SK-N-SH treated with all-trans-retinoic acid at 6 μM for 48 hours (cell line): ENCODE measurements around the gene MEF2B.

ENCODE experiments used
- ATAC-seq: fragments of 200-7000 bp; cut with Tn5 transposase; 3 replicates; pipeline ENCODE4 v1.9.1; 2020; ENCODE audit warnings: mild to moderate bottlenecking, moderate library complexity
- ARNTL ChIP-seq: fragments of 450-650 bp; formaldehyde crosslinking; IDR thresholded peaks from 2 replicates; pipeline ENCODE4 v1.5.0; 2020; ENCODE audit warnings: low read depth, mild to moderate bottlenecking, moderate library complexity, borderline replicate concordance
- BACH2 ChIP-seq: fragments of 250-450 bp; sonication (Bioruptor Pico); IDR thresholded peaks from 2 replicates; pipeline ENCODE4 v1.9.0; 2021; ENCODE audit warnings: mild to moderate bottlenecking, borderline replicate concordance
- CREB5 ChIP-seq: fragments of 250-450 bp; sonication (Bioruptor Pico); IDR thresholded peaks from 2 replicates; pipeline ENCODE4 v1.5.1; 2020; ENCODE audit warnings: low read depth, mild to moderate bottlenecking, moderate library complexity
- CSDC2 ChIP-seq: fragments of 250-450 bp; sonication (Bioruptor Pico); IDR thresholded peaks from 2 replicates; pipeline ENCODE4 v1.5.0; 2020; ENCODE audit warnings: mild to moderate bottlenecking, moderate library complexity
- ESRRG ChIP-seq: fragments of 250-450 bp; sonication (Bioruptor Pico); IDR thresholded peaks from 2 replicates; pipeline ENCODE4 v1.6.1; 2021; ENCODE audit warnings: mild to moderate bottlenecking
- GLIS3 ChIP-seq: fragments of 250-450 bp; sonication (Bioruptor Pico); IDR thresholded peaks from 2 replicates; pipeline ENCODE4 v1.5.0; 2020; ENCODE audit warnings: mild to moderate bottlenecking, moderate library complexity
- ISL1 ChIP-seq: fragments of 250-450 bp; sonication (Bioruptor Pico); IDR thresholded peaks from 2 replicates; pipeline ENCODE4 v2.1.2; 2022; ENCODE audit warnings: mild to moderate bottlenecking, moderate library complexity
- OSR1 ChIP-seq: fragments of 250-450 bp; sonication (Bioruptor Pico); IDR thresholded peaks from 2 replicates; pipeline ENCODE4 v1.8.0; 2022; ENCODE audit warnings: moderate library complexity, mild to moderate bottlenecking, inconsistent platforms
- PPARA ChIP-seq: fragments of 250-450 bp; sonication (Bioruptor Pico); IDR thresholded peaks from 2 replicates; pipeline ENCODE4 v1.5.0; 2020; ENCODE audit warnings: mild to moderate bottlenecking, borderline replicate concordance
- RARB ChIP-seq: fragments of 250-450 bp; sonication (Bioruptor Pico); IDR thresholded peaks from 2 replicates; pipeline ENCODE4 v1.8.0; 2021; ENCODE audit warnings: mild to moderate bottlenecking, moderate library complexity
- SNAI2 ChIP-seq: fragments of 250-450 bp; sonication (Bioruptor Pico); IDR thresholded peaks from 2 replicates; pipeline ENCODE4 v1.5.0; 2020; ENCODE audit warnings: mild to moderate bottlenecking, moderate library complexity
- TOX ChIP-seq: fragments of 250-450 bp; sonication (Bioruptor Pico); IDR thresholded peaks from 2 replicates; pipeline ENCODE4 v1.8.0; 2021; ENCODE audit warnings: mild to moderate bottlenecking, moderate library complexity, borderline replicate concordance
- ZC3H10 ChIP-seq: fragments of 250-450 bp; sonication (Bioruptor Pico); IDR thresholded peaks from 2 replicates; pipeline ENCODE4 v1.5.1; 2021; ENCODE audit warnings: mild to moderate bottlenecking, moderate library complexity
- ZFP3 ChIP-seq: fragments of 250-450 bp; sonication (Bioruptor Pico); IDR thresholded peaks from 2 replicates; pipeline ENCODE4 v1.5.0; 2020; ENCODE audit warnings: mild to moderate bottlenecking, moderate library complexity
- ZFP30 ChIP-seq: fragments of 450-650 bp; formaldehyde crosslinking; IDR thresholded peaks from 2 replicates; pipeline ENCODE4 v1.5.0; 2022; ENCODE audit warnings: mild to moderate bottlenecking, moderate library complexity
- ZNF565 ChIP-seq: fragments of 450-650 bp; formaldehyde crosslinking; conservative IDR thresholded peaks from 2 replicates; pipeline ENCODE4 v1.5.0; 2020; ENCODE audit warnings: low read depth, mild to moderate bottlenecking, moderate library complexity
- ZNF8 ChIP-seq: fragments of 450-650 bp; formaldehyde crosslinking; IDR thresholded peaks from 2 replicates; pipeline ENCODE4 v1.5.0; 2020; ENCODE audit warnings: mild to moderate bottlenecking, moderate library complexity
- TF ChIP-seq, protein P1 (sequence below): fragments of 250-450 bp; sonication (Bioruptor Pico); IDR thresholded peaks from 2 replicates; pipeline ENCODE4 v1.8.0; 2021; ENCODE audit warnings: low read depth, mild to moderate bottlenecking, moderate library complexity, borderline replicate concordance
- TF ChIP-seq, protein P2 (sequence below): fragments of 250-450 bp; sonication (Bioruptor Pico); IDR thresholded peaks from 2 replicates; pipeline ENCODE4 v1.5.1; 2021; ENCODE audit warnings: mild to moderate bottlenecking, moderate library complexity
- TF ChIP-seq, protein P3 (sequence below): fragments of 250-450 bp; sonication (Bioruptor Pico); IDR thresholded peaks from 2 replicates; pipeline ENCODE4 v1.5.0; 2020; ENCODE audit warnings: mild to moderate bottlenecking, moderate library complexity

MEF2B gene

DNA sequence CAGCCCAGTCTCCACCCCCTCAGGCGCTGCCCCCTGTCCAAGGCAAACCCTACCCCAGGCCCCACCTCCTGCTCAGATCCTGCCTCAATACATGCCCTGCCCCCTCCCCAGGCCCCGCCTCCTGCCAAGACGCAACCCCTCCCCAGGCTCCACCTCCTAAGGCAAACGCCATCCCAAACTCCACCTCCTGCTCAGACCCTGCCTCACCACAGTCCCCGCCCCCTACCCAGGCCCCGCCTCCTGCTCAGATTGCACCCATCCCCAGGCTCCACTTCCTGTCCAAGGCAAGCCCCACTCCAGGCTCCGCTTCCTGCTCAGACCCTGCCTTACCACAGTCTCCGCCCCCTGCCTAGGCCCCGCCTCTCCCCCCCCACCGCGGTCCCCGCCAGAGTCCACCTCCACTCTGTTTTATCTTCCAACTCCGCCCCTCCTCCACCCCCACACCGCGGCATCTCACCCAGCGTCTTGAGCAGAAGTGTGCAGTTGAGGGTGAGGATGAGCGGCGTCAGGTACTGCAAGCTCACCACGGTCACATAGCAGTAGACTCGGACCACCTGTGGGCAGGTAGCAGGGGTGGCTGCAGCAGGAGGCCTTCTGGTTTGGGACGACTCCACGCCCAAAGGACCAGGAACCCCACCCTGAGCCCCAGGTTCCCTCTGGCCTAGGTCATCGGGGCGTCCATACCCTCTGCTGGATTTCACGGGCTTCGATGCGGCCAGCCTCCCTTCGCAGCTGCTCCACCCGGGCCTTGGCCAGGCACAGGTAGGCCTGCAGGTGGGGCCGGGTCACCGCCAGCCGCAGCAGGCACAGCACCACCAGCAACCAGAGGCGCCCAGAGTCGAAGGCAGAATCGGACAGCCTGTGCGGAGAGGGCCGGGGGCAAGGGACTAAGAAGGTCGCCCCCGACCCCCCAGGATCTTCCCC, 49.5 kb downstream of the MEF2B start:
- TF ChIP-seq OSR1 (no peak), CREB5 (CRISPR knock-in tag) (no peak), ARNTL (CRISPR knock-in tag) (no peak), CSDC2 (CRISPR knock-in tag) (no peak), ZFP30 (no peak), PPARA (CRISPR knock-in tag) (no peak), RARB (no peak), ZC3H10 (no peak), ESRRG (CRISPR knock-in tag) (no peak), TOX (CRISPR knock-in tag) (no peak)
- TF ChIP-seq, protein P1, sequence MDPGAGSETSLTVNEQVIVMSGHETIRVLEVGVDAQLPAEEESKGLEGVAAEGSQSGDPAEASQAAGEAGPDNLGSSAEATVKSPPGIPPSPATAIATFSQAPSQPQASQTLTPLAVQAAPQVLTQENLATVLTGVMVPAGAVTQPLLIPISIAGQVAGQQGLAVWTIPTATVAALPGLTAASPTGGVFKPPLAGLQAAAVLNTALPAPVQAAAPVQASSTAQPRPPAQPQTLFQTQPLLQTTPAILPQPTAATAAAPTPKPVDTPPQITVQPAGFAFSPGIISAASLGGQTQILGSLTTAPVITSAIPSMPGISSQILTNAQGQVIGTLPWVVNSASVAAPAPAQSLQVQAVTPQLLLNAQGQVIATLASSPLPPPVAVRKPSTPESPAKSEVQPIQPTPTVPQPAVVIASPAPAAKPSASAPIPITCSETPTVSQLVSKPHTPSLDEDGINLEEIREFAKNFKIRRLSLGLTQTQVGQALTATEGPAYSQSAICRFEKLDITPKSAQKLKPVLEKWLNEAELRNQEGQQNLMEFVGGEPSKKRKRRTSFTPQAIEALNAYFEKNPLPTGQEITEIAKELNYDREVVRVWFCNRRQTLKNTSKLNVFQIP, result no peak
- TF ChIP-seq, protein P2, sequence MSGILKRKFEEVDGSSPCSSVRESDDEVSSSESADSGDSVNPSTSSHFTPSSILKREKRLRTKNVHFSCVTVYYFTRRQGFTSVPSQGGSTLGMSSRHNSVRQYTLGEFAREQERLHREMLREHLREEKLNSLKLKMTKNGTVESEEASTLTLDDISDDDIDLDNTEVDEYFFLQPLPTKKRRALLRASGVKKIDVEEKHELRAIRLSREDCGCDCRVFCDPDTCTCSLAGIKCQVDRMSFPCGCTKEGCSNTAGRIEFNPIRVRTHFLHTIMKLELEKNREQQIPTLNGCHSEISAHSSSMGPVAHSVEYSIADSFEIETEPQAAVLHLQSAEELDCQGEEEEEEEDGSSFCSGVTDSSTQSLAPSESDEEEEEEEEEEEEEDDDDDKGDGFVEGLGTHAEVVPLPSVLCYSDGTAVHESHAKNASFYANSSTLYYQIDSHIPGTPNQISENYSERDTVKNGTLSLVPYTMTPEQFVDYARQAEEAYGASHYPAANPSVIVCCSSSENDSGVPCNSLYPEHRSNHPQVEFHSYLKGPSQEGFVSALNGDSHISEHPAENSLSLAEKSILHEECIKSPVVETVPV, result no peak
- ATAC-seq, result peak; percentile 35

GRCh38 chr19:19119325-19120237, 50.5 kb downstream of the MEF2B start:
- TF ChIP-seq ZFP3 (CRISPR knock-in tag), result no peak
- no peak for TF ChIP-seq TOX (CRISPR knock-in tag)
- TF ChIP-seq, protein P3, sequence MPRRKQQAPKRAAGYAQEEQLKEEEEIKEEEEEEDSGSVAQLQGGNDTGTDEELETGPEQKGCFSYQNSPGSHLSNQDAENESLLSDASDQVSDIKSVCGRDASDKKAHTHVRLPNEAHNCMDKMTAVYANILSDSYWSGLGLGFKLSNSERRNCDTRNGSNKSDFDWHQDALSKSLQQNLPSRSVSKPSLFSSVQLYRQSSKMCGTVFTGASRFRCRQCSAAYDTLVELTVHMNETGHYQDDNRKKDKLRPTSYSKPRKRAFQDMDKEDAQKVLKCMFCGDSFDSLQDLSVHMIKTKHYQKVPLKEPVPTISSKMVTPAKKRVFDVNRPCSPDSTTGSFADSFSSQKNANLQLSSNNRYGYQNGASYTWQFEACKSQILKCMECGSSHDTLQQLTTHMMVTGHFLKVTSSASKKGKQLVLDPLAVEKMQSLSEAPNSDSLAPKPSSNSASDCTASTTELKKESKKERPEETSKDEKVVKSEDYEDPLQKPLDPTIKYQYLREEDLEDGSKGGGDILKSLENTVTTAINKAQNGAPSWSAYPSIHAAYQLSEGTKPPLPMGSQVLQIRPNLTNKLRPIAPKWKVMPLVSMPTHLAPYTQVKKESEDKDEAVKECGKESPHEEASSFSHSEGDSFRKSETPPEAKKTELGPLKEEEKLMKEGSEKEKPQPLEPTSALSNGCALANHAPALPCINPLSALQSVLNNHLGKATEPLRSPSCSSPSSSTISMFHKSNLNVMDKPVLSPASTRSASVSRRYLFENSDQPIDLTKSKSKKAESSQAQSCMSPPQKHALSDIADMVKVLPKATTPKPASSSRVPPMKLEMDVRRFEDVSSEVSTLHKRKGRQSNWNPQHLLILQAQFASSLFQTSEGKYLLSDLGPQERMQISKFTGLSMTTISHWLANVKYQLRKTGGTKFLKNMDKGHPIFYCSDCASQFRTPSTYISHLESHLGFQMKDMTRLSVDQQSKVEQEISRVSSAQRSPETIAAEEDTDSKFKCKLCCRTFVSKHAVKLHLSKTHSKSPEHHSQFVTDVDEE, result no peak
- TF ChIP-seq PPARA (CRISPR knock-in tag), result no peak
- no peak for TF ChIP-seq SNAI2 (CRISPR knock-in tag)
- TF ChIP-seq ZFP30, result no peak
- TF ChIP-seq GLIS3 (CRISPR knock-in tag), result no peak
- TF ChIP-seq, protein P1, result no peak
- no peak for TF ChIP-seq ZNF8 (CRISPR knock-in tag)
- no peak for TF ChIP-seq BACH2 (CRISPR knock-in tag)
- TF ChIP-seq ESRRG (CRISPR knock-in tag), result no peak
- TF ChIP-seq CREB5 (CRISPR knock-in tag), result no peak
- TF ChIP-seq ISL1 (CRISPR knock-in tag), result no peak
- TF ChIP-seq, protein P2, result no peak
- TF ChIP-seq OSR1, result no peak
- TF ChIP-seq CSDC2 (CRISPR knock-in tag), result no peak
- no peak for TF ChIP-seq ZNF565 (CRISPR knock-in tag)
- TF ChIP-seq, all 23 proteins: peak for 0
- ATAC-seq, result no peak
